Activated naive CD4-positive, alpha-beta T cell treated with anti-CD3 and anti-CD28 coated beads, Interleukin-2, amount 50 U/mL, for 72 hours (primary cell): Measurements from ENCODE around the gene MACROD2. TPM values are rescaled to one million over a fixed set of nuclear protein-coding genes. Genes with fewer than 3 reads are reported as not detected.
"Not testable (repeated sequence)": the region's sequence is repeated elsewhere in the genome, so short reads cannot be mapped to it uniquely, and the experiment has no call there.

Experiments used
- ATAC-seq, 2 donors: fragments of 150-1000 bp; cut with Tn5 transposase; 2 replicates each; pipeline ENCODE4 v1.10.0; 2021; ENCODE audit warnings: mild to moderate bottlenecking in 2 of 2, moderate library complexity in 2 of 2
- DNase-seq, 2 donors: peaks; one replicate each; pipeline ENCODE4 v3.0.0; 2021 to 2022; ENCODE audit warnings: low spot score in 2 of 2
- H3K27ac Mint-ChIP-seq, 2 donors: one replicate each; pipeline ENCODE4 v1.8.0; 2022; ENCODE audit warnings: mild to moderate bottlenecking in 2 of 2, mixed read lengths in 2 of 2
- H3K36me3 Mint-ChIP-seq, 2 donors: one replicate each; pipeline ENCODE4 v1.8.0; 2022; ENCODE audit warnings: mixed read lengths in 2 of 2
- H3K9me3 Mint-ChIP-seq, 2 donors: one replicate each; pipeline ENCODE4 v1.8.0; 2022; ENCODE audit warnings: mixed read lengths in 2 of 2
- total RNA-seq, 2 donors: library from RNA; stranded (reverse); gene quantifications; one replicate each; pipeline ENCODE4 v1.2.3, GENCODE V29; 2022

MACROD2 gene
- total RNA-seq, 2 donors from 2014 or later = not detected

- Mint-ChIP-seq H3K27ac (no peak overlapping the region), H3K36me3 (no peaks in the 10 kb centered on the region), H3K9me3 (peaks cover 11 to 13% of the 10 kb centered on the region in 2 donors)
- DNase-seq (no peak), ATAC-seq (no peak)
These were observed 961.2 kb downstream of the MACROD2 start for GRCh38 chr20:14956538-14956937.

GRCh38 chr20:14957402-14957801 is 962.1 kb downstream of the MACROD2 start:
- Mint-ChIP-seq H3K27ac (peak overlapping the region in 1 of 2 donors; percentile 84), H3K9me3 (peaks cover 12 to 17% of the 10 kb centered on the region in 2 donors), H3K36me3 (no peaks in the 10 kb centered on the region)
- no peak for DNase-seq
- ATAC-seq = no peak

GRCh38 chr20:14958626-14959025 is 963.3 kb downstream of the MACROD2 start:
- ATAC-seq (no peak), DNase-seq (no peak)
- Mint-ChIP-seq H3K27ac (no peak overlapping the region), H3K9me3 (peaks cover 16 to 21% of the 10 kb centered on the region in 2 donors), H3K36me3 (no peaks in the 10 kb centered on the region)

- DNase-seq (no peak), ATAC-seq (no peak)
- Mint-ChIP-seq H3K36me3 (no peaks in the 10 kb centered on the region), H3K27ac (no peak overlapping the region), H3K9me3 (peaks cover 16 to 21% of the 10 kb centered on the region in 2 donors)
These were observed 964.5 kb downstream of the MACROD2 start for GRCh38 chr20:14959506-14960475.

GRCh38 chr20:14960831-14961230 is 965.5 kb downstream of the MACROD2 start:
- no peaks in the 10 kb centered on the region for H3K36me3 Mint-ChIP-seq
- no peak overlapping the region for H3K27ac Mint-ChIP-seq
- peaks cover 13 to 21% of the 10 kb centered on the region in 2 donors for H3K9me3 Mint-ChIP-seq
- no peak for ATAC-seq
- DNase-seq = no peak

- ATAC-seq (no peak), DNase-seq (no peak)
- Mint-ChIP-seq H3K9me3 (peaks cover 13 to 21% of the 10 kb centered on the region in 2 donors), H3K36me3 (no peaks in the 10 kb centered on the region), H3K27ac (no peak overlapping the region)
These were observed 967.9 kb downstream of the MACROD2 start for GRCh38 chr20:14963262-14963663.

- ATAC-seq (no peak), DNase-seq (no peak)
- Mint-ChIP-seq H3K27ac (no peak overlapping the region), H3K9me3 (peaks cover 9 to 16% of the 10 kb centered on the region in 2 donors), H3K36me3 (no peaks in the 10 kb centered on the region)
These were observed 970.9 kb downstream of the MACROD2 start for GRCh38 chr20:14966203-14966602.

GRCh38 chr20:14966808-14967207 is 971.5 kb downstream of the MACROD2 start:
- no peaks in the 10 kb centered on the region for H3K36me3 Mint-ChIP-seq
- no peak overlapping the region for H3K27ac Mint-ChIP-seq
- H3K9me3 Mint-ChIP-seq = peaks cover 8 to 15% of the 10 kb centered on the region in 2 donors
- no peak for DNase-seq
- no peak for ATAC-seq

GRCh38 chr20:14972256-14972655 is 976.9 kb downstream of the MACROD2 start:
- H3K36me3 Mint-ChIP-seq = no peaks in the 10 kb centered on the region
- ATAC-seq (no peak), DNase-seq (no peak)
- H3K9me3 Mint-ChIP-seq = peaks cover 5 to 10% of the 10 kb centered on the region in 2 donors
- peak overlapping the region in 1 of 2 donors; percentile 29 for H3K27ac Mint-ChIP-seq

- Mint-ChIP-seq H3K36me3 (no peaks in the 10 kb centered on the region), H3K9me3 (peaks cover 8 to 10% of the 10 kb centered on the region in 2 donors), H3K27ac (no peak overlapping the region)
- DNase-seq (no peak), ATAC-seq (no peak)
These were observed 977.4 kb downstream of the MACROD2 start for GRCh38 chr20:14972690-14973089.

- peaks cover 10 to 20% of the 10 kb centered on the region in 2 donors for H3K36me3 Mint-ChIP-seq
- H3K9me3 Mint-ChIP-seq = peaks cover 26 to 47% of the 10 kb centered on the region in 2 donors
- no peak for ATAC-seq
- DNase-seq = no peak
- no peak overlapping the region for H3K27ac Mint-ChIP-seq
These were observed 984.2 kb downstream of the MACROD2 start for GRCh38 chr20:14979453-14979986.

GRCh38 chr20:14981486-14981885 is 986.2 kb downstream of the MACROD2 start:
- ATAC-seq, H3K27ac Mint-ChIP-seq, DNase-seq: not testable (repeated sequence)
- H3K9me3 Mint-ChIP-seq = peaks cover 20 to 45% of the 10 kb centered on the region in 2 donors
- peaks cover 10 to 20% of the 10 kb centered on the region in 2 donors for H3K36me3 Mint-ChIP-seq

- peaks cover 20 to 45% of the 10 kb centered on the region in 2 donors for H3K9me3 Mint-ChIP-seq
- H3K27ac Mint-ChIP-seq, DNase-seq, ATAC-seq: not testable (repeated sequence)
- peaks cover 10 to 20% of the 10 kb centered on the region in 2 donors for H3K36me3 Mint-ChIP-seq
These were observed 987.0 kb downstream of the MACROD2 start for GRCh38 chr20:14982324-14982723.

GRCh38 chr20:14984305-14984704 is 989.0 kb downstream of the MACROD2 start:
- no peak for ATAC-seq
- DNase-seq = no peak
- H3K9me3 Mint-ChIP-seq = peaks cover 23 to 41% of the 10 kb centered on the region in 2 donors
- no peak overlapping the region for H3K27ac Mint-ChIP-seq
- H3K36me3 Mint-ChIP-seq = peaks cover 10 to 20% of the 10 kb centered on the region in 2 donors

GRCh38 chr20:14984768-14985622 is 989.7 kb downstream of the MACROD2 start:
- ATAC-seq = no peak
- no peak for DNase-seq
- Mint-ChIP-seq H3K9me3 (peaks cover 24 to 41% of the 10 kb centered on the region in 2 donors), H3K27ac (no peak overlapping the region), H3K36me3 (peaks cover 10 to 20% of the 10 kb centered on the region in 2 donors)

- Mint-ChIP-seq H3K36me3 (peaks cover 10 to 20% of the 10 kb centered on the region in 2 donors), H3K27ac (no peak overlapping the region), H3K9me3 (peaks cover 24 to 33% of the 10 kb centered on the region in 2 donors)
- DNase-seq = no peak
- ATAC-seq = no peak
These were observed 990.8 kb downstream of the MACROD2 start for GRCh38 chr20:14986026-14986655.
